Stimulated activated CD8-positive, alpha-beta memory T cell treated with anti-CD3 and anti-CD28 coated beads, Interleukin-12 subunit alpha, Interleukin-12 subunit beta, amount 100 ng/mL, for 24 hours (primary cell): ENCODE data around the gene TCF12.

Source experiments
- DNase-seq: peaks from one replicate; pipeline ENCODE4 v3.0.0-alpha.2; 2020; ENCODE audit errors: extremely low read depth

Gene TCF12

GRCh38 chr15:57048930-57049549 lies 130.6 kb downstream of the TCF12 start:
- DNase-seq: no peak

GRCh38 chr15:57053470-57053869 lies 135.0 kb downstream of the TCF12 start:
- DNase-seq: no peak

GRCh38 chr15:57054204-57054750 lies 135.8 kb downstream of the TCF12 start:
- no peak for DNase-seq

GRCh38 chr15:57056357-57056756 lies 137.9 kb downstream of the TCF12 start:
- DNase-seq: no peak

- DNase-seq: no peak
These were observed 138.9 kb downstream of the TCF12 start for GRCh38 chr15:57057134-57057930.

GRCh38 chr15:57059026-57059660 lies 140.7 kb downstream of the TCF12 start:
- no peak for DNase-seq

GRCh38 chr15:57060799-57061198 lies 142.4 kb downstream of the TCF12 start:
- no peak for DNase-seq

- no peak for DNase-seq
These were observed 142.8 kb downstream of the TCF12 start for GRCh38 chr15:57061281-57061680.

GRCh38 chr15:57061696-57062095 lies 143.3 kb downstream of the TCF12 start:
- DNase-seq: no peak

- DNase-seq: no peak
These were observed 145.6 kb downstream of the TCF12 start for GRCh38 chr15:57064033-57064432.

GRCh38 chr15:57069423-57069822 lies 151.0 kb downstream of the TCF12 start:
- no peak for DNase-seq

- DNase-seq: no peak
These were observed 152.2 kb downstream of the TCF12 start for GRCh38 chr15:57070674-57071073.

GRCh38 chr15:57079446-57079845 lies 161.0 kb downstream of the TCF12 start:
- no peak for DNase-seq

- DNase-seq: no peak
These were observed 161.6 kb downstream of the TCF12 start for GRCh38 chr15:57079931-57080620.

- no peak for DNase-seq
These were observed 163.7 kb downstream of the TCF12 start for GRCh38 chr15:57082054-57082728.

GRCh38 chr15:57084192-57084591 lies 165.7 kb downstream of the TCF12 start:
- no peak for DNase-seq

- DNase-seq: no peak
These were observed 166.8 kb downstream of the TCF12 start for GRCh38 chr15:57085267-57085666.

GRCh38 chr15:57086857-57087427 lies 168.5 kb downstream of the TCF12 start:
- DNase-seq: no peak

- no peak for DNase-seq
These were observed 171.5 kb downstream of the TCF12 start for GRCh38 chr15:57089815-57090495.

- no peak for DNase-seq
These were observed 172.0 kb downstream of the TCF12 start for GRCh38 chr15:57090496-57090859.

- no peak for DNase-seq
These were observed 173.2 kb downstream of the TCF12 start for GRCh38 chr15:57091636-57092035.
